Measurements from ENCODE around the gene LRMDA. TPM values are rescaled to one million over a fixed set of nuclear protein-coding genes. Genes with fewer than 3 reads are reported as not detected.

LRMDA gene
- total and polyA plus RNA-seq, 2 donors (not counting 3 experiments of a cell fraction or from before 2014, with no cell fraction given), result 9.7 to 18.0 TPM

- Histone ChIP-seq H2AFZ (ENCODE audit: low read depth, low read length) (no peak overlapping the region), H3K4me3 (replicated peaks in 1 of 3; ENCODE audit: insufficient read depth in 1 of 3, low read depth in 1 of 3, low read length in 3 of 3) (no peak overlapping the region), H3K9ac (replicated peaks; ENCODE audit: extremely low read depth, insufficient read depth, low read length) (no peak overlapping the region), H3K9me3 (replicated peaks; ENCODE audit: control insufficient read depth, insufficient read depth, low read length) (no peaks in the 10 kb centered on the region), H3K4me1 (ENCODE audit: control insufficient read depth, extremely low read depth, insufficient read depth, low read length) (peaks cover 18% of the 10 kb centered on the region), H3K9me1 (replicated peaks; ENCODE audit: control insufficient read depth, extremely low read depth, insufficient read depth, low read length) (no peaks in the 10 kb centered on the region), H4K20me1 (replicated peaks; ENCODE audit: control insufficient read depth, extremely low read depth, insufficient read depth, low read length) (no peaks in the 10 kb centered on the region), H3K4me2 (ENCODE audit: insufficient read depth, low read length) (no peak overlapping the region), H3K79me2 (ENCODE audit: control insufficient read depth, insufficient read depth, low read length) (no peaks in the 10 kb centered on the region), H3K27me3 (ENCODE audit: control insufficient read depth in 2 of 2, insufficient read depth in 2 of 2, low read length in 2 of 2) (no peaks in the 10 kb centered on the region), H3K36me3 (ENCODE audit: control insufficient read depth in 2 of 2, extremely low read depth in 1 of 2, insufficient read depth in 2 of 2, low read length in 2 of 2) (no peaks in the 10 kb centered on the region), H3K27ac (ENCODE audit: insufficient read depth, low read depth, low read length) (no peak overlapping the region)
- BruUV-seq (replicated peaks), result no TSS peak
- ChIA-PET POLR2A (no interaction called here), CTCF (no interaction called here)
- DNase-seq (ENCODE audit: low read depth, low spot score) (no peak), FAIRE-seq (no peak)
- dilution Hi-C loops (cut with MboI; ENCODE audit: extremely low pct_ligation_motif_present, low sequenced_read_pairs) (no loop called here), intact Hi-C loops (cut with micrococcal nuclease) (no loop called here)
- no peak for TF ChIP-seq JUN (IDR thresholded peaks at IDR 0.05; ENCODE audit: borderline replicate concordance, insufficient read depth, insufficient read length, low read depth)
- TF ChIP-seq EZH2 (IDR thresholded peaks at IDR 0.05; ENCODE audit: borderline replicate concordance, low read depth, low read length, severe bottlenecking), result no peak
- TF ChIP-seq MAX (IDR thresholded peaks at IDR 0.05; ENCODE audit: insufficient read depth, insufficient read length), result no peak
- no peak for TF ChIP-seq POLR2A (IDR thresholded peaks at IDR 0.05; ENCODE audit: low read depth, low read length)
- no peak for TF ChIP-seq POLR2AphosphoS5 (IDR thresholded peaks at IDR 0.05; ENCODE audit: insufficient read depth, low read depth, low read length)
- TF ChIP-seq MYC (IDR thresholded peaks at IDR 0.05; ENCODE audit: low read depth, low read length), result no peak
- TF ChIP-seq FOS (IDR thresholded peaks at IDR 0.05; ENCODE audit: borderline replicate concordance, insufficient read depth, low read length), result no peak
- TF ChIP-seq CTCF (IDR thresholded peaks at IDR 0.05; ENCODE audit: extremely low read depth in 1 of 2, insufficient read depth in 1 of 2, low read depth in 1 of 2, low read length in 2 of 2), result no peak
- no peak for TF ChIP-seq GATA2 (IDR thresholded peaks at IDR 0.05; ENCODE audit: insufficient read depth, insufficient read length, low read depth, low read length)
Observed at GRCh38 chr10:75720157-75720556, 288.7 kb downstream of the LRMDA start.
